Stimulated activated naive CD8-positive, alpha-beta T cell treated with anti-CD3 and anti-CD28 coated beads, Interleukin-15, Interleukin-2, amounts not matched to agents 100 U/mL and 50 U/mL, for 24 hours (primary cell): ENCODE measurements around the gene LCA5.
"Not testable (repeated sequence)": the region's sequence is repeated elsewhere in the genome, so short reads cannot be mapped to it uniquely, and the experiment has no call there.

Experiments used
- ATAC-seq: fragments of 150-1000 bp; cut with Tn5 transposase; one replicate; pipeline ENCODE4 v1.10.0; 2021
- DNase-seq: peaks from one replicate; pipeline ENCODE4 v3.0.0; 2021

The LCA5 gene

GRCh38 chr6:79536585-79536953 is 661 bp downstream of the LCA5 start:
- DNase-seq (peak; percentile 9), ATAC-seq (no peak)

DNA sequence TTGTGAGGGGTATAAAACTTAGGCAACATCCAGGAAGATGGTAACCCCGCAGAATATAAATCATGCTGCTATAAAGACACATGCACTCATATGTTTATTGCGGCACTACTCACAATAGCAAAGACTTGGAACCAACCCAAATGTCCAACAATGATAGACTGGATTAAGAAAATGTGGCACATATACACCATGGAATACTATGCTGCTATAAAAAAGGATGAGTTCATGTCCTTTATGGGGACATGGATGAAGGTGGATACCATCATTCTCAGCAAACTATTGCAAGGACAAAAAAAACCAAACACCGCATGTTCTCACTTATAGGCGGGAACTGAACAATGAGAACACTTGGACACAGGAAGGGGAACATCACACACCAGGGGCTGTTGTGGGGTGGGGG is 7.7 kb downstream of the LCA5 start:
- not testable (repeated sequence) for ATAC-seq, DNase-seq

GRCh38 chr6:79526897-79527296 is 10.3 kb downstream of the LCA5 start:
- ATAC-seq (no peak), DNase-seq (no peak)

DNA sequence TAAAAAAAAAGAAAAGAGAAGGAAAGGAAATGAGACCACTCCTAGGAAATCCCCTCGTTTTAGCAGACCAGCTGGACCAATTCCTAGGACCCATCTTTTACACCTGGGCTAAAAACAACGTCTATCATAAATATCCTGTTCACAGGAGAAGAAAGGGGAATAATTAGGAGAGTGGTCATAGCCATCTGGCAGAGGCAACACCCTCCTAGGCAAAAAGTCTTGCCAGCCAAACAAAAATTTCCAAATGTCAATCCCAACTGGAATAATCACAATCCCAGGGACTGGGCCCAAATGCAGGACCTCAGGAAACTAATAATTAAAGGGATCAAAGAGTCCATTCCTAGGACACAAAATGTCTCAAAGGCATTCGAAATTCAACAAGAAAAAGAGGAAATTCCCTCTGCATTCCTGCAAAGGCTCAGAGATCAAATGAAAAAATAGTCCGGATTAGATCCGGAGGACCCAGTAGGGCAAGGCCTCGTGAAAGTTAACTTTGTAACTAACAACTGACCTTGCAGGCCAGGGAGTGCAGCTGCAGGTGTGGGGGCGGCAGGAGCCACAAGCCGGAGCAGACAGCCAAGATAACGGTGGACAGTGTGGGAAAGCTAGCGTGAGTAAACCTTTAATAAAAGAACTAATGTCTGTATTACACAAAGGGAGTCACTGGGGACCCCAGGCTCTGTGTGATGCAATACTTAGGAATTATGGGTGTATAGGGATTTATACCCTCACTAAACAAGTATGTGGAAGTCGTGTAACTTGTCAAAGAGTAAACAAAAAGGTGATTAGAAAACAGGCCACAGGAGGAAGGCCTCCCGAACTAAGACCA is 11.7 kb downstream of the LCA5 start:
- ATAC-seq (no peak), DNase-seq (no peak)

GRCh38 chr6:79524065-79524464 is 13.2 kb downstream of the LCA5 start:
- ATAC-seq, result no peak

DNA sequence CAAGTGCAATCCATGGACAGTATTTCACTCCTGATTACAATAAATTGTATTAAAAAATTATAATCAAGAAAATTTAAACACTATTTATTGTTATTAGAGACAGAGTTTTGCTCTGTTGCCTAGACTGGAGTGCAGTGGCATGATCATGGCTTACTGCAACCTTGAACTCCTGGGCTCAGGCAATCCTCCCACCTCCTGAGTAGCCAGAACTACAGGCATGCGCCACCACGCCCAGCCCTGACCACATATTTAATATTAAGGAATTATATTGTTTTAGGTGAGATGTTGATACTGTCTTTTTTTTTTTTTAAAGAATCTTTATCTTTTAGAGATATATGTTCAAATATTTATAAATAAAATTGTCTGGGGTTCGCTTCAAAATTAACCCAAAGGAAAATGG is 14.6 kb downstream of the LCA5 start:
- ATAC-seq (no peak), DNase-seq (no peak)

More at GRCh38 chr6:79524065-79524464, 13.2 kb downstream of the LCA5 start:
- DNase-seq, result no peak

DNA sequence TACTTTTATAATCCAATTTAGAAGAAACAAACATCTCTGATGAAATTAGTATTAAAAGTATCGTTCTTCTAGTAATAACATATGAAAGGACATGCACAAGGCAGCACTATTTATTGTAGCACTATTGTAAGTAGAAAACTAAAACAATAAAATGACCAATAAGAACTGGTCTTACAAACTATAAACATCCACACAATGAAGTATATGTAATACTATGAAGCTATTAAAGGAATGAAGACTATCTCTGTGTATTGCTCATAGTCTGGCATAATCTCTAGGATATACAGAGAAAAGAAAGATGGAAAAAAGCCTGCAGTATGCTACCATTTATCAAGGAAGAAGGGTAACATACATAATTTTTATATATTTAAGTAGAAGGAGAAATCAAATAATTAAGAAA is 16.7 kb downstream of the LCA5 start:
- no peak for DNase-seq
- no peak for ATAC-seq

DNA sequence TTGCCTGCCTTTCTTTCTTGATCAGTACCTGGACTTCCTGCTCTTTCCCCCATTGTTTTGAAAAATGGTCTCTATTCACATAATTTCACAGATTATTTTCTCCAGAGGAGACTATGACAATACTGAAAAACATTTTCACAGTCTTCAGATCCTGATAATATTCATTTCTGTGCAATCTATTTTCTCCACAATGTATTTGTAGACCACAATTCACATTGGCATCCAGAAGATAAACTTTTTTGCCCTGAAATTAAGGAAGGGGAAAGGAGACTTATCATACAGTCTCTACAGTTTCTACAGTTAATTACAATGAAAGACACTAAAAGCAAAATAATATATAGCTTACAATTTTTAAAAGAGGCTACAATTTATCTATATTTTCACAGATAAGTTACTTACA is 18.4 kb downstream of the LCA5 start:
- DNase-seq (no peak), ATAC-seq (no peak)

- DNase-seq, result no peak
- no peak for ATAC-seq
Measured at GRCh38 chr6:79515436-79515835, 21.8 kb downstream of the LCA5 start.

GRCh38 chr6:79513111-79513510 is 24.1 kb downstream of the LCA5 start:
- ATAC-seq, result no peak
- DNase-seq, result no peak

- ATAC-seq, result no peak
- DNase-seq, result no peak
Measured at GRCh38 chr6:79512014-79512413, 25.2 kb downstream of the LCA5 start.

DNA sequence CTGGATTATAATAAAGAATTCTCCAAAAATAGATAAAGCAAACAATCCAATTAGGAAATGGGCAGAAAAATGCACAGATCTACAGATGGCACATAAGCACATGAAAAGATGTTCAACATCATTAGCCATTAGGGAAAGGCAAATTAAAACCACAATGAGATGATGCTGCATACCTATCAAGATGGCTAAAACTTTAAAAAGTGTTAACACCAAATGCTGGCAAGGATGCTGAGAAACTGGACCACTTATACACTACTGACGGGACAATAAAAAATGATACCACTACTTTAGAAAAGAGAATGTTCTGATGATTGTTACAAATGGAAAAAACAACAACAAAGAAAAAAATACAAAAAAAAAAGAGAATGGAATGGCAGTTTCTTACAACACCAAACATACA is 26.5 kb downstream of the LCA5 start:
- no peak for DNase-seq
- ATAC-seq, result no peak

- ATAC-seq (no peak), DNase-seq (no peak)
Measured at GRCh38 chr6:79506251-79506650, 31.0 kb downstream of the LCA5 start.

- ATAC-seq, result no peak
- DNase-seq, result no peak
Measured at GRCh38 chr6:79504372-79504771, 32.9 kb downstream of the LCA5 start.

GRCh38 chr6:79498842-79499241 is 38.4 kb downstream of the LCA5 start:
- no peak for ATAC-seq
- no peak for DNase-seq

DNA sequence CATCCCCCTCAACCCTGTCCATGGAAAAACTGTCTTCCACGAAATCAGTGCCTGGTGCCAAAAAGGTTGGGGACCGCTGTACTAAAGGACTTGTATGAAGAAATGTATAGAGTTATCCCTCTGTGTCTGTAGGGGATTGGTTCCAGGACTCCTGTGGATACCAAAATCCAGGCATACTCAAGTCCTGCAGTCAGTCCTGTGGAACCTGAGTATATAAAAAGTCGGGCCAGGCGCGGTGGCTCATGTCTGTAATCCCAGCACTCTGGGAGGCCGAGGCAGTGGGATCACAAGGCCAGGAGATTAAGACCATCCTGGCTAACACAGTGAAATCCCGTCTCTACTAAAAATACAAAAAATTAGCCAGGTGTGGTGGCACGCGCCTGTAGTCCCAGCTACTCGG is 42.0 kb downstream of the LCA5 start:
- ATAC-seq (no peak), DNase-seq (no peak)

DNA sequence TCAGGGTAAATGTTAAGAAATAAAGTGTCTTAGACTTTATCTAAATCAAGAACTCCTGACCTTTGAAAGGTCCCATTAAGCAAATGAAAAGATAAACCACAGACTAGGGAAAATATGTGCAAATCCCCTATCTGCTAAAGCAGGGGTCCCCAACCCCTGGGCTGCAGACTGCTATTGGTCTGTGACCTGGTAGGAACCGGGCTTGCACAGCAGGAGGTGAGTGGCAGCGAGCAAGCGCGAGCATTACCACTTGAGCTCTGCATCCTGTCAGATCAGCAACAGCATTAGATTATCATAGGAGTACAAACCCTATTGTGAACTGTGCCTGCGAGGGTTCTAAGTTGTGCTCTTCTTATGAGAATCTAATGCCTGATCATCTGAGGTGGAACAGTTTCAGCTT is 42.4 kb downstream of the LCA5 start:
- DNase-seq, result no peak
- ATAC-seq, result no peak

- DNase-seq (no peak), ATAC-seq (no peak)
Measured at GRCh38 chr6:79470728-79471127, 66.5 kb downstream of the LCA5 start.

- ATAC-seq, result no peak
- no peak for DNase-seq
Measured at GRCh38 chr6:79469376-79470246, 67.6 kb downstream of the LCA5 start.

- no peak for ATAC-seq
Measured at GRCh38 chr6:79468587-79468986, 68.6 kb downstream of the LCA5 start.

GRCh38 chr6:79468116-79468515 is 69.1 kb downstream of the LCA5 start:
- DNase-seq (no peak), ATAC-seq (no peak)

More at GRCh38 chr6:79468587-79468986, 68.6 kb downstream of the LCA5 start:
- no peak for DNase-seq

- DNase-seq (no peak), ATAC-seq (no peak)
Measured at GRCh38 chr6:79467716-79468115, 69.5 kb downstream of the LCA5 start.

GRCh38 chr6:79466207-79466834 is 70.9 kb downstream of the LCA5 start:
- DNase-seq (no peak), ATAC-seq (no peak)
